ENCODE data around the gene NEB.
"Not testable (repeated sequence)": the region's sequence is repeated elsewhere in the genome, so short reads cannot be mapped to it uniquely, and the experiment has no call there.

NEB gene

GRCh38 chr2:151651274-151651673, 83.0 kb downstream of the NEB start:
- no peak for DNase-seq (ENCODE audit: low spot score)

GRCh38 chr2:151650456-151650855, 83.8 kb downstream of the NEB start:
- no peak for DNase-seq (ENCODE audit: low spot score)

GRCh38 chr2:151649966-151650365, 84.3 kb downstream of the NEB start:
- no peak for DNase-seq (ENCODE audit: low spot score)

- DNase-seq (ENCODE audit: low spot score), result no peak
Observed at GRCh38 chr2:151649400-151649799, 84.9 kb downstream of the NEB start.

- not testable (repeated sequence) for DNase-seq (ENCODE audit: low spot score)
Observed at GRCh38 chr2:151646512-151646911, 87.8 kb downstream of the NEB start.

- DNase-seq (ENCODE audit: low spot score), result no peak
Observed at GRCh38 chr2:151644580-151644979, 89.7 kb downstream of the NEB start.

GRCh38 chr2:151641895-151642294, 92.4 kb downstream of the NEB start:
- not testable (repeated sequence) for DNase-seq (ENCODE audit: low spot score)

GRCh38 chr2:151640087-151640486, 94.2 kb downstream of the NEB start:
- no peak for DNase-seq (ENCODE audit: low spot score)

- DNase-seq (ENCODE audit: low spot score), result no peak
Observed at GRCh38 chr2:151638990-151639389, 95.3 kb downstream of the NEB start.

GRCh38 chr2:151638191-151638933, 95.9 kb downstream of the NEB start:
- DNase-seq (ENCODE audit: low spot score), result no peak

- no peak for DNase-seq (ENCODE audit: low spot score)
Observed at GRCh38 chr2:151637271-151637781, 97.0 kb downstream of the NEB start.

- DNase-seq (ENCODE audit: low spot score), result no peak
Observed at GRCh38 chr2:151634736-151635467, 99.4 kb downstream of the NEB start.

- no peak for DNase-seq (ENCODE audit: low spot score)
Observed at GRCh38 chr2:151632993-151633565, 101.2 kb downstream of the NEB start.

GRCh38 chr2:151630372-151630771, 103.9 kb downstream of the NEB start:
- no peak for DNase-seq (ENCODE audit: low spot score)

- DNase-seq (ENCODE audit: low spot score), result no peak
Observed at GRCh38 chr2:151627353-151627752, 106.9 kb downstream of the NEB start.

GRCh38 chr2:151624271-151624670, 110.0 kb downstream of the NEB start:
- DNase-seq (ENCODE audit: low spot score), result no peak

- DNase-seq (ENCODE audit: low spot score), result no peak
Observed at GRCh38 chr2:151623631-151624030, 110.6 kb downstream of the NEB start.

- DNase-seq (ENCODE audit: low spot score), result no peak
Observed at GRCh38 chr2:151620761-151621160, 113.5 kb downstream of the NEB start.

- DNase-seq (ENCODE audit: low spot score), result no peak
Observed at GRCh38 chr2:151619337-151619989, 114.8 kb downstream of the NEB start.

GRCh38 chr2:151616760-151617339, 117.4 kb downstream of the NEB start:
- DNase-seq (ENCODE audit: low spot score), result no peak

GRCh38 chr2:151614606-151615306, 119.5 kb downstream of the NEB start:
- DNase-seq (ENCODE audit: low spot score), result no peak
